H1 (cell line): Measurements from ENCODE around the gene ARF4. TPM values are rescaled to one million over a fixed set of nuclear protein-coding genes. Genes with fewer than 3 reads are reported as not detected.

Experiments
- CTCF ChIA-PET: fragments of 300-600 bp; sonication (Branson Sonifier 250); formaldehyde crosslinking; loops from one replicate; lab custom pipeline; 2021; ENCODE audit not compliant: partially characterized antibody; lab: Charles Lee
- POLR2A ChIA-PET: fragments of 300-600 bp; sonication (Branson Sonifier 250); formaldehyde crosslinking; loops from one replicate; lab custom pipeline; 2021; ENCODE audit warnings: inconsistent platforms; ENCODE audit not compliant: partially characterized antibody; lab: Charles Lee
- DNase-seq, 2 experiments: peaks; one replicate each; pipeline versions ENCODE4 v3.0.0 to v3.0.0-alpha.2; 2010 to 2022; ENCODE audit warnings: low spot score in 2 of 2, low read depth in 1 of 2, mixed read lengths in 1 of 2
- FAIRE-seq: peaks from 2 replicates; lab custom pipeline; 2011; peaks lifted over from hg19 to GRCh38; lab: Jason Lieb, UNC
- H2AFZ ChIP-seq: 2 replicates; pipeline ENCODE4 v1.8.1; 2012; ENCODE audit warnings: low read length, inconsistent platforms
- H2AK5ac ChIP-seq: 2 replicates; pipeline ENCODE4 v1.6.1; 2013; ENCODE audit warnings: low read depth, low read length
- H2BK120ac ChIP-seq: replicated peaks from 2 replicates; pipeline ENCODE3; 2013; ENCODE audit warnings: low read depth, low read length, inconsistent platforms
- H2BK12ac ChIP-seq: 2 replicates; pipeline ENCODE4 v1.6.1; 2013; ENCODE audit warnings: low read depth, low read length
- H2BK15ac ChIP-seq: 2 replicates; pipeline ENCODE4 v1.6.1; 2013; ENCODE audit warnings: low read length
- H2BK20ac ChIP-seq: 2 replicates; pipeline ENCODE4 v1.6.1; 2013; ENCODE audit warnings: low read length
- H2BK5ac ChIP-seq: 2 replicates; pipeline ENCODE4 v1.6.1; 2013; ENCODE audit warnings: low read depth, low read length
- H3K14ac ChIP-seq: 2 replicates; pipeline ENCODE4 v1.6.1; 2013; ENCODE audit warnings: inconsistent platforms; ENCODE audit not compliant: insufficient read length
- H3K18ac ChIP-seq: 2 replicates; pipeline ENCODE4 v1.6.1; 2013; ENCODE audit warnings: low read length; ENCODE audit errors: extremely low read depth
- H3K23ac ChIP-seq: 2 replicates; pipeline ENCODE4 v1.6.1; 2013; ENCODE audit warnings: inconsistent platforms; ENCODE audit not compliant: insufficient read length
- H3K23me2 ChIP-seq: 2 replicates; pipeline ENCODE4 v1.6.1; 2013; ENCODE audit warnings: low read depth, low read length
- H3K27ac ChIP-seq: 2 replicates; pipeline ENCODE4 v1.6.1; 2011; ENCODE audit warnings: low read depth, low read length, inconsistent platforms
- H3K27me3 ChIP-seq, 4 experiments: replicated peaks in 1 of 4; 1 replicate in 1 of 4; 2 replicates in 3 of 4; pipeline versions ENCODE4 v1.6.1 to v1.8.1; 2011 to 2013; ENCODE audit warnings: low read length in 3 of 4, mild to moderate bottlenecking in 3 of 4, inconsistent platforms in 2 of 4, mixed read lengths in 2 of 4, moderate library complexity in 1 of 4; ENCODE audit not compliant: control insufficient read depth in 3 of 4, insufficient read depth in 3 of 4; ENCODE audit errors: extremely low read depth in 1 of 4
- H3K36me3 ChIP-seq, 4 experiments: 2 replicates each; pipeline versions ENCODE4 v1.6.1 to v1.8.1; 2011 to 2013; ENCODE audit warnings: mild to moderate bottlenecking in 4 of 4, low read length in 3 of 4, moderate library complexity in 2 of 4, control low read depth in 1 of 4, inconsistent platforms in 1 of 4; ENCODE audit not compliant: insufficient read depth in 4 of 4, control insufficient read depth in 2 of 4
- H3K4ac ChIP-seq: replicated peaks from 2 replicates; pipeline ENCODE3; 2013; ENCODE audit warnings: low read length, low read depth, mixed read lengths, inconsistent platforms; ENCODE audit not compliant: insufficient read length
- H3K4me1 ChIP-seq, 4 experiments: replicated peaks in 1 of 4; 1 replicate in 1 of 4; 2 replicates in 3 of 4; pipeline versions ENCODE4 v1.6.1 to v1.8.1; 2011 to 2013; ENCODE audit warnings: low read length in 3 of 4, inconsistent platforms in 2 of 4, mixed read lengths in 1 of 4; ENCODE audit not compliant: insufficient read depth in 4 of 4, control insufficient read depth in 3 of 4
- H3K4me2 ChIP-seq, 2 experiments: 2 replicates each; pipeline versions ENCODE4 v1.6.1 to v1.8.1; 2011 to 2013; ENCODE audit warnings: low read depth in 2 of 2, low read length in 2 of 2, control low read depth in 1 of 2, inconsistent platforms in 1 of 2, mild to moderate bottlenecking in 1 of 2; ENCODE audit not compliant: insufficient read depth in 1 of 2
- H3K4me3 ChIP-seq, 4 experiments: fragments of 200-600, 300-600 bp in 1 of 4; sonication (generic), shearing (Covaris generic), sonication (Bioruptor Twin) in 1 of 4; 2 replicates each; pipeline versions ENCODE4 v1.5.1 to v1.8.1; 2011 to 2016; ENCODE audit warnings: low read length in 4 of 4, low read depth in 3 of 4, control low read depth in 2 of 4, inconsistent platforms in 2 of 4, mild to moderate bottlenecking in 2 of 4, mixed read lengths in 1 of 4, moderate library complexity in 1 of 4; ENCODE audit not compliant: insufficient read depth in 2 of 4; ENCODE audit errors: extremely low read depth in 1 of 4
- H3K56ac ChIP-seq: replicated peaks from 2 replicates; pipeline ENCODE3; 2013; ENCODE audit warnings: low read depth, mild to moderate bottlenecking, mixed read lengths, low read length, inconsistent platforms; ENCODE audit not compliant: insufficient read length
- H3K79me1 ChIP-seq: 2 replicates; pipeline ENCODE4 v1.6.1; 2013; ENCODE audit warnings: low read depth, low read length, control low read depth
- H3K79me2 ChIP-seq, 2 experiments: 2 replicates each; pipeline versions ENCODE4 v1.6.1 to v1.8.1; 2012 to 2013; ENCODE audit warnings: low read length in 2 of 2, mild to moderate bottlenecking in 2 of 2, inconsistent platforms in 1 of 2; ENCODE audit not compliant: insufficient read depth in 2 of 2, control insufficient read depth in 1 of 2
- H3K9ac ChIP-seq, 4 experiments: replicated peaks in 1 of 4; 1 replicate in 1 of 4; 2 replicates in 3 of 4; pipeline versions ENCODE4 v1.6.1 to v1.8.1; 2011 to 2013; ENCODE audit warnings: low read depth in 3 of 4, low read length in 3 of 4, control low read depth in 2 of 4, mild to moderate bottlenecking in 2 of 4, moderate library complexity in 2 of 4, inconsistent platforms in 1 of 4; ENCODE audit errors: extremely low read depth in 1 of 4
- H3K9me3 ChIP-seq, 2 experiments: 2 replicates each; pipeline versions ENCODE4 v1.6.1 to v1.8.1; 2012 to 2013; ENCODE audit warnings: mild to moderate bottlenecking in 2 of 2, moderate library complexity in 2 of 2, control low read depth in 1 of 2, inconsistent platforms in 1 of 2, low read depth in 1 of 2, low read length in 1 of 2, mixed read lengths in 1 of 2; ENCODE audit not compliant: insufficient read depth in 2 of 2
- H4K20me1 ChIP-seq, 2 experiments: replicated peaks in 1 of 2; 2 replicates each; pipeline versions ENCODE3 to v1.8.1; 2011 to 2013; ENCODE audit warnings: inconsistent platforms in 2 of 2, low read length in 2 of 2, mild to moderate bottlenecking in 1 of 2; ENCODE audit not compliant: insufficient read depth in 2 of 2, control insufficient read depth in 1 of 2
- H4K5ac ChIP-seq: 2 replicates; pipeline ENCODE4 v1.6.1; 2013; ENCODE audit warnings: low read length, low read depth, mixed read lengths, inconsistent platforms; ENCODE audit not compliant: insufficient read length
- H4K8ac ChIP-seq: 2 replicates; pipeline ENCODE4 v1.8.0; 2013; ENCODE audit warnings: mild to moderate bottlenecking, moderate library complexity, low read length, inconsistent platforms; ENCODE audit not compliant: insufficient read depth; ENCODE audit errors: extremely low read depth
- H4K91ac ChIP-seq: replicated peaks from 2 replicates; pipeline ENCODE3; 2013; ENCODE audit warnings: low read length, mixed read lengths, inconsistent platforms; ENCODE audit not compliant: insufficient read length
- ASH2L ChIP-seq: fragments of 200-600, 300-600 bp; sonication (generic); IDR thresholded peaks from one replicate; pipeline ENCODE4 v1.7.1; 2017; ENCODE audit warnings: low read length
- CREB1 ChIP-seq: IDR thresholded peaks from 2 replicates; pipeline ENCODE4 v1.6.1; 2012; ENCODE audit warnings: inconsistent platforms
- EP300 ChIP-seq, 2 experiments: IDR thresholded peaks; 1 replicate in 1 of 2; 2 replicates in 1 of 2; pipeline ENCODE4 v1.6.1; 2011 to 2012; ENCODE audit warnings: low read depth in 2 of 2, low read length in 2 of 2, mild to moderate bottlenecking in 2 of 2, borderline replicate concordance in 1 of 2, inconsistent platforms in 1 of 2, moderate library complexity in 1 of 2
- PHF8 ChIP-seq: fragments of 200-600 bp; sonication (generic); conservative IDR thresholded peaks from 2 replicates; pipeline ENCODE4 v1.7.1; 2012; ENCODE audit warnings: low read depth, mild to moderate bottlenecking, inconsistent platforms, low read length, moderate library complexity
- RNF2 ChIP-seq: fragments of 200-900, 300-1000 bp; sonication (generic); IDR thresholded peaks from 2 replicates; pipeline ENCODE4 v1.7.1; 2016; ENCODE audit warnings: borderline replicate concordance, low read depth, mild to moderate bottlenecking, antibody characterized with exemption, low read length; ENCODE audit not compliant: poor library complexity, severe bottlenecking; ENCODE audit errors: missing control alignments
- SIRT6 ChIP-seq: IDR thresholded peaks from one replicate; pipeline ENCODE4 v1.7.1; 2012; ENCODE audit warnings: low read length, inconsistent platforms
- SIX5 ChIP-seq: IDR thresholded peaks from 2 replicates; pipeline ENCODE4 v1.6.1; 2011; ENCODE audit warnings: mild to moderate bottlenecking, low read depth, low read length
- ZNF274 ChIP-seq: IDR thresholded peaks from 2 replicates; pipeline ENCODE4 v1.7.0; 2012; ENCODE audit warnings: low read length, borderline replicate concordance; ENCODE audit errors: extremely low read depth
- WGBS, 2 experiments: shearing (Covaris generic) in 1 of 2; methylation state at CpG; one replicate each; pipeline versions ENCODE4 v1.1.6 to v1.1.7; 2013 to 2015; ENCODE audit warnings: low lambda C conversion rate in 2 of 2, mixed read lengths in 2 of 2, inconsistent platforms in 1 of 2, low coverage in 1 of 2, missing lambda C conversion rate in 1 of 2; ENCODE audit not compliant: insufficient replicate concordance in 2 of 2, insufficient coverage in 1 of 2, insufficient read length in 1 of 2; ENCODE audit errors: extremely low coverage in 1 of 2, missing lambda C conversion rate in 1 of 2; 5-methylcytosine and 5-hydroxymethylcytosine counted together
- polyA plus RNA-seq, 7 experiments: library from polyadenylated mRNA; depleted of rRNA in 3 of 7; stranded (reverse) in 5 of 7; unstranded in 2 of 7; fragments of >200 nt in 5 of 7; fragments of 200-250 nt in 2 of 7; gene quantifications; 1 replicate in 5 of 7; 2 replicates in 1 of 7; 4 replicates in 1 of 7; pipeline versions ENCODE4 v1.2.1 to v1.2.3, GENCODE V29; 2011 to 2013; ENCODE audit warnings: missing spikeins in 2 of 7, mixed read lengths in 2 of 7
- total RNA-seq: library from RNA; stranded (reverse); fragmentation: NEBNext Ultra II Directional; extraction: Animal tissue kit (Norgen Biotek cat#: 25700); gene quantifications from 2 replicates; pipeline ENCODE4 v1.2.1, GENCODE V29; 2021
- TF ChIP-seq, protein P1 (sequence below): IDR thresholded peaks from 2 replicates; pipeline ENCODE4 v1.6.1; 2012; ENCODE audit warnings: low read length, inconsistent platforms
- TF ChIP-seq, protein P2 (sequence below): IDR thresholded peaks from 2 replicates; pipeline ENCODE4 v1.6.1; 2011; ENCODE audit warnings: low read length, improper control_type of control experiment

ARF4 gene
- total and polyA plus RNA-seq, 2 of the 8 experiments (the other 6 are each of a cell fraction or from before 2014, with no cell fraction given): 138 to 165 TPM

DNA sequence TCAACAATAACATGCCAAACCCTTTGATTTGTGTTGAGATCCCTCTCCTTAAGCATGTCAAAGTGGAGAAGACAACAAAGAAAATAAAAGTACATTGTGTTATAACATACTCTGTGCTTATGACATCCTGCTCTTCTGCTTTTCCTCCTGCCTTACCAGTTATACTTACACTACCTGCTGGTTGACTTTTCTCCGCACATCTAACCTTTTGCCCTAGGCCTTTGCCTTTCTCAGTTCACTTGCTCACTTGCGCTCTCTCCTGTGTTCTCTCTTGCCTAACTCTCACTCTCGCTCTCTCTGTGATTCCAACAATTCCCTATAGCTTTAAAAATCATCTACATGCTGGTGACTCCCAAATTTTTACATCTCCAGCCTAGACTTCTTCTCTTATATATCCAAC is 58.7 kb downstream of the ARF4 start:
- Histone ChIP-seq H3K23ac (no peak overlapping the region), H3K27ac (no peak overlapping the region), H2BK12ac (no peak overlapping the region), H3K4me2 (no peak overlapping the region), H2AK5ac (no peak overlapping the region), H4K20me1 (no peaks in the 10 kb centered on the region), H3K4me1 (no peaks in the 10 kb centered on the region), H3K36me3 (no peaks in the 10 kb centered on the region), H3K4me3 (no peak overlapping the region), H2AFZ (no peak overlapping the region), H3K14ac (no peak overlapping the region), H4K91ac (no peak overlapping the region), H3K9ac (no peak overlapping the region), H2BK5ac (no peak overlapping the region), H3K4ac (no peak overlapping the region), H3K79me2 (no peaks in the 10 kb centered on the region), H3K18ac (no peak overlapping the region), H4K5ac (no peak overlapping the region), H2BK15ac (no peak overlapping the region), H3K56ac (no peak overlapping the region), H4K8ac (no peak overlapping the region), H3K9me3 (no peaks in the 10 kb centered on the region), H3K79me1 (no peaks in the 10 kb centered on the region), H2BK120ac (no peak overlapping the region), H2BK20ac (no peak overlapping the region), H3K27me3 (no peaks in the 10 kb centered on the region; a peak in 1 of 7 replicates), H3K23me2 (no peaks in the 10 kb centered on the region)
- CTCF ChIA-PET: interaction anchor here (0.7 kb wide), 1 partner anchor 13 kb away, joined by 3 read pairs; no protein-coding TSS in a partner anchor
- no peak for DNase-seq
- POLR2A ChIA-PET: no interaction called here
- FAIRE-seq: no peak
- WGBS, 2 experiments: 91% methylated on average over 3 of the region's 3 CpGs; no CpG with 5 or more reads in 1 of the 2 experiments
- TF ChIP-seq ASH2L (no peak), SIRT6 (no peak), PHF8 (no peak), RNF2 (no peak), EP300 (IDR thresholded peaks at IDR 0.05; ENCODE audit: borderline replicate concordance in 1 of 2, low read depth in 2 of 2, low read length in 2 of 2) (no peak), CREB1 (no peak), ZNF274 (no peak), SIX5 (no peak)
- TF ChIP-seq, protein P1, sequence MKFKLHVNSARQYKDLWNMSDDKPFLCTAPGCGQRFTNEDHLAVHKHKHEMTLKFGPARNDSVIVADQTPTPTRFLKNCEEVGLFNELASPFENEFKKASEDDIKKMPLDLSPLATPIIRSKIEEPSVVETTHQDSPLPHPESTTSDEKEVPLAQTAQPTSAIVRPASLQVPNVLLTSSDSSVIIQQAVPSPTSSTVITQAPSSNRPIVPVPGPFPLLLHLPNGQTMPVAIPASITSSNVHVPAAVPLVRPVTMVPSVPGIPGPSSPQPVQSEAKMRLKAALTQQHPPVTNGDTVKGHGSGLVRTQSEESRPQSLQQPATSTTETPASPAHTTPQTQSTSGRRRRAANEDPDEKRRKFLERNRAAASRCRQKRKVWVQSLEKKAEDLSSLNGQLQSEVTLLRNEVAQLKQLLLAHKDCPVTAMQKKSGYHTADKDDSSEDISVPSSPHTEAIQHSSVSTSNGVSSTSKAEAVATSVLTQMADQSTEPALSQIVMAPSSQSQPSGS: no peak
- TF ChIP-seq, protein P2, sequence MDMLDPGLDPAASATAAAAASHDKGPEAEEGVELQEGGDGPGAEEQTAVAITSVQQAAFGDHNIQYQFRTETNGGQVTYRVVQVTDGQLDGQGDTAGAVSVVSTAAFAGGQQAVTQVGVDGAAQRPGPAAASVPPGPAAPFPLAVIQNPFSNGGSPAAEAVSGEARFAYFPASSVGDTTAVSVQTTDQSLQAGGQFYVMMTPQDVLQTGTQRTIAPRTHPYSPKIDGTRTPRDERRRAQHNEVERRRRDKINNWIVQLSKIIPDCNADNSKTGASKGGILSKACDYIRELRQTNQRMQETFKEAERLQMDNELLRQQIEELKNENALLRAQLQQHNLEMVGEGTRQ: no peak
